Dermis blood vessel endothelial cell (primary cell): ENCODE results near the gene ACSS1. TPM values are rescaled to one million over a fixed set of nuclear protein-coding genes. Genes with fewer than 3 reads are reported as not detected.

ENCODE experiments used
- DNase-seq: peaks from one replicate; pipeline ENCODE4 v3.0.0; 2010
- total RNA-seq: library from RNA; depleted of rRNA; stranded (reverse); fragments of >200 nt; gene quantifications from 2 replicates; pipeline ENCODE4 v1.2.3, GENCODE V29; 2014

The ACSS1 gene
- total RNA-seq, 1 donor from 2014 or later, result 52.1 TPM

- no peak for DNase-seq
Observed at GRCh38 chr20:24970030-24970553, 87.8 kb downstream of the ACSS1 start.

- no peak for DNase-seq
Observed at GRCh38 chr20:24969186-24970029, 88.5 kb downstream of the ACSS1 start.

GRCh38 chr20:24968278-24968800 lies 89.6 kb downstream of the ACSS1 start:
- no peak for DNase-seq

- DNase-seq, result no peak
Observed at GRCh38 chr20:24966317-24967012, 91.5 kb downstream of the ACSS1 start.

- DNase-seq, result no peak
Observed at GRCh38 chr20:24965065-24965919, 92.6 kb downstream of the ACSS1 start.

GRCh38 chr20:24964506-24964840 lies 93.5 kb downstream of the ACSS1 start:
- DNase-seq, result no peak

GRCh38 chr20:24963672-24964505 lies 94.0 kb downstream of the ACSS1 start:
- DNase-seq, result no peak

GRCh38 chr20:24962510-24962909 lies 95.4 kb downstream of the ACSS1 start:
- DNase-seq, result no peak

- DNase-seq, result no peak
Observed at GRCh38 chr20:24962182-24962492, 95.8 kb downstream of the ACSS1 start.

- no peak for DNase-seq
Observed at GRCh38 chr20:24961384-24962181, 96.4 kb downstream of the ACSS1 start.

- DNase-seq, result no peak
Observed at GRCh38 chr20:24960861-24961260, 97.1 kb downstream of the ACSS1 start.

- no peak for DNase-seq
Observed at GRCh38 chr20:24960302-24960801, 97.6 kb downstream of the ACSS1 start.

GRCh38 chr20:24959591-24960301 lies 98.2 kb downstream of the ACSS1 start:
- DNase-seq, result no peak

GRCh38 chr20:24958506-24959385 lies 99.2 kb downstream of the ACSS1 start:
- no peak for DNase-seq

- no peak for DNase-seq
Observed at GRCh38 chr20:24957326-24958016, 100.5 kb downstream of the ACSS1 start.
